Progenitor cell of endocrine pancreas (in vitro differentiated cells): ENCODE measurements around the gene GJB6. TPM values are rescaled to one million over a fixed set of nuclear protein-coding genes. Genes with fewer than 3 reads are reported as not detected.

Experiments used
- DNase-seq: peaks from one replicate; pipeline ENCODE4 v3.0.0; 2021; ENCODE audit warnings: low spot score; ENCODE audit not compliant: unreplicated experiment
- H3K27ac Mint-ChIP-seq: 2 replicates; pipeline ENCODE4 v1.8.0; 2021; ENCODE audit warnings: mild to moderate bottlenecking, moderate library complexity, mixed read lengths
- H3K27me3 Mint-ChIP-seq: 2 replicates; pipeline ENCODE4 v1.8.0; 2021; ENCODE audit warnings: mixed read lengths
- H3K36me3 Mint-ChIP-seq: 2 replicates; pipeline ENCODE4 v1.8.0; 2022; ENCODE audit warnings: mixed read lengths; ENCODE audit not compliant: insufficient read depth
- H3K4me1 Mint-ChIP-seq: 2 replicates; pipeline ENCODE4 v1.8.0; 2021; ENCODE audit warnings: low read depth, mixed read lengths
- H3K4me3 Mint-ChIP-seq: 2 replicates; pipeline ENCODE4 v1.8.0; 2021; ENCODE audit warnings: low read depth, mild to moderate bottlenecking, moderate library complexity, mixed read lengths
- H3K9me3 Mint-ChIP-seq: 2 replicates; pipeline ENCODE4 v1.8.0; 2021; ENCODE audit warnings: low read depth, mixed read lengths
- total RNA-seq: library from RNA; stranded (reverse); gene quantifications from 2 replicates; pipeline ENCODE4 v1.2.1, GENCODE V29; 2021
- TF ChIP-seq, protein P1 (sequence below): fragments of 200-600 bp; sonication (generic); IDR thresholded peaks from one replicate; pipeline ENCODE4 v1.5.0; 2021; ENCODE audit warnings: antibody characterized with exemption, mild to moderate bottlenecking; ENCODE audit not compliant: unreplicated experiment

GJB6 gene
- total RNA-seq, 1 donor from 2014 or later: 1.5 TPM

DNA sequence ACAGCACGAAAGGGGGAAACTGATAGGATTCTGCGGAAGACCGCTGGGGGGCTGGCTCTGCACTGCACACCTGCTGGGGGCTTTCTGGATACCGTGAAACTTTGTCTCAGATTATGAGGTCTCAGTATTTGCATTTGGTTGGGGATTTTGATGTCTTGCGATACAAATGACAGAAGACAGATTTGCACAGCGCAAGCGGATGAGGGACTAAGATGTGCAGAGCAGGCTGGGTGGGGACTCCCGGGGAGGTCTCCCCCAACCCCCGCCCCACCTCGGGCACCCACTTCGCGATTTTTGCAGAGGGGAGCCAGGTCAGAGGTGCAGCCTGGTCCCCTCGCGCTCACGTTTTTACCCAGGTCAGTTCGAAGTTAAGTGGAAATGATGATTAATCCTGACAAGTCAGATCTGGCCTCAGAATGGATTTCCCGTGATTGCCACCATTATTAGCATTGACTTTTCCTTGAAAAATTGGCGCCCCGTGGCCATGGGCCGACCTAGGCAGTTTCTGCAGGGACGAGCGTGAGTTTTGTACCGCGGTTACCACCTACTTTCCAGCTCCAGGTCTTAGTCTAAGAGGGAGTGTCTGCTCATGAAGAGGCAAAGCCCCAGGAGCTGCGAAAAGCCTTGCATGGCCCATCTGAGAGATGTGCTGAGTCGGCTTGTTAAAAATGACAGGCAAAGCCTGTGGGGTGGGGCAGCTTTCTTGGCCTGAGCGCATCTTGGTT, 38.0 kb downstream of the GJB6 start:
- DNase-seq: no peak
- no peaks in the 10 kb centered on the region for H3K9me3 Mint-ChIP-seq
- TF ChIP-seq, protein P1, sequence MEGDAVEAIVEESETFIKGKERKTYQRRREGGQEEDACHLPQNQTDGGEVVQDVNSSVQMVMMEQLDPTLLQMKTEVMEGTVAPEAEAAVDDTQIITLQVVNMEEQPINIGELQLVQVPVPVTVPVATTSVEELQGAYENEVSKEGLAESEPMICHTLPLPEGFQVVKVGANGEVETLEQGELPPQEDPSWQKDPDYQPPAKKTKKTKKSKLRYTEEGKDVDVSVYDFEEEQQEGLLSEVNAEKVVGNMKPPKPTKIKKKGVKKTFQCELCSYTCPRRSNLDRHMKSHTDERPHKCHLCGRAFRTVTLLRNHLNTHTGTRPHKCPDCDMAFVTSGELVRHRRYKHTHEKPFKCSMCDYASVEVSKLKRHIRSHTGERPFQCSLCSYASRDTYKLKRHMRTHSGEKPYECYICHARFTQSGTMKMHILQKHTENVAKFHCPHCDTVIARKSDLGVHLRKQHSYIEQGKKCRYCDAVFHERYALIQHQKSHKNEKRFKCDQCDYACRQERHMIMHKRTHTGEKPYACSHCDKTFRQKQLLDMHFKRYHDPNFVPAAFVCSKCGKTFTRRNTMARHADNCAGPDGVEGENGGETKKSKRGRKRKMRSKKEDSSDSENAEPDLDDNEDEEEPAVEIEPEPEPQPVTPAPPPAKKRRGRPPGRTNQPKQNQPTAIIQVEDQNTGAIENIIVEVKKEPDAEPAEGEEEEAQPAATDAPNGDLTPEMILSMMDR: peak; percentile 2
- peaks cover 15% of the 10 kb centered on the region for H3K4me1 Mint-ChIP-seq
- H3K36me3 Mint-ChIP-seq: no peaks in the 10 kb centered on the region
- H3K27ac Mint-ChIP-seq: no peak overlapping the region
- H3K4me3 Mint-ChIP-seq: peak overlapping the region; percentile 64
- H3K27me3 Mint-ChIP-seq: peaks cover 73% of the 10 kb centered on the region

DNA sequence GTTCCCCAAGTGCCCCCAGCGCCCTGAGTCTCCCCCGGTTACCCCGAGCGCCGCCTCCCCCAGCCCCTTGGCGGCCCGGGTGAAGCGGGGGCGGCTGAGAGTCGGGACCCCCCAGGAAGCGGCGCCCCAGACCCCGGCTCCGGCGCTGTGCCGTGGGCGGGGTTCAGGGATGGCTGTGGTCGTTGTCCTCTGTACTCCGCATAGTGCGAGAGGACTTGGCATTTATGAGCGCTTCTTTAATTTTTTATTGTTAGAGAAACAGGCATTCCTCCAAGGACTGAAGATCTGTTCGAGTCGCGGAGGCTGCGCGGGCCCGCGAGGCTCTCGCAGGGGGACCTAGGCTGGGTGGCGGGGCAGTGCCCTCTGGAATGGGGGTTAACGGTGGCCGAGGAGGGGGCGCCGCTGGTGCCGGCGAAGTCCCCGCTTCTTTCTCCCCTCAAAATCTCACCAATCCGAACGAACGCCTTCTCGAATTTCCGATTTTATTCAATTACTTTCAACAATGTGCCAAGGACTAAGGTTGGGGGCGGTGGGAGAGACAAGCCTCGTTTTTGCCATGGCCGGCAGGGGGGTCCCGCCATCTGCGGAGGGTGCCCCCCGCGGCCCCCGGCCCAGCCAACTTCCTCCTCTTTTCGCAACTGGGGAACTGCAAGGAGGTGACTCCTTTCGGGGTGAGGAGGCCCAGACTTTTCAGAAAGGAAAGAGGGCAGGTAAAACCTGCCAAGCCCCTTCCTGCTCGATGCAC, 38.8 kb downstream of the GJB6 start:
- Mint-ChIP-seq H3K4me3 (peak overlapping the region; percentile 64), H3K4me1 (peaks cover 13% of the 10 kb centered on the region), H3K27me3 (peaks cover 78% of the 10 kb centered on the region), H3K9me3 (no peaks in the 10 kb centered on the region), H3K36me3 (no peaks in the 10 kb centered on the region), H3K27ac (no peak overlapping the region)
- no peak for DNase-seq
- TF ChIP-seq, protein P1: no peak

DNA sequence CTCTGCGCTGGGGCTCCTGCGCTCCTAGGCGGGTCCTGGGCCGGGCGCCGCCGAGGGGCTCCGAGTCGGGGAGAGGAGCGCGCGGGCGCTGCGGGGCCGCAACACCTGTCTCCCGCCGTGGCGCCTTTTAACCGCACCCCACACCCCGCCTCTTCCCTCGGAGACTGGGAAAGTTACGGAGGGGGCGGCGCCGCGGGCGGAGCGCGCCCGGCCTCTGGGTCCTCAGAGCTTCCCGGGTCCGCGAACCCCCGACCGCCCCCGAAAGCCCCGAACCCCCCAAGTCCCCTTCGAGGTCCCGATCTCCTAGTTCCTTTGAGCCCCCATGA, 39.3 kb downstream of the GJB6 start, which contains the start of gene GJB2:
Gene GJB2 (minus strand): TSS at position 103 of the 326 bp plus-strand sequence. CDS start 3,357 bp downstream, outside the sequence.
- Mint-ChIP-seq H3K4me3 (peak within 1 kb of the TSS; percentile 70), H3K36me3 (no peaks in the 10 kb centered on the region)

DNA sequence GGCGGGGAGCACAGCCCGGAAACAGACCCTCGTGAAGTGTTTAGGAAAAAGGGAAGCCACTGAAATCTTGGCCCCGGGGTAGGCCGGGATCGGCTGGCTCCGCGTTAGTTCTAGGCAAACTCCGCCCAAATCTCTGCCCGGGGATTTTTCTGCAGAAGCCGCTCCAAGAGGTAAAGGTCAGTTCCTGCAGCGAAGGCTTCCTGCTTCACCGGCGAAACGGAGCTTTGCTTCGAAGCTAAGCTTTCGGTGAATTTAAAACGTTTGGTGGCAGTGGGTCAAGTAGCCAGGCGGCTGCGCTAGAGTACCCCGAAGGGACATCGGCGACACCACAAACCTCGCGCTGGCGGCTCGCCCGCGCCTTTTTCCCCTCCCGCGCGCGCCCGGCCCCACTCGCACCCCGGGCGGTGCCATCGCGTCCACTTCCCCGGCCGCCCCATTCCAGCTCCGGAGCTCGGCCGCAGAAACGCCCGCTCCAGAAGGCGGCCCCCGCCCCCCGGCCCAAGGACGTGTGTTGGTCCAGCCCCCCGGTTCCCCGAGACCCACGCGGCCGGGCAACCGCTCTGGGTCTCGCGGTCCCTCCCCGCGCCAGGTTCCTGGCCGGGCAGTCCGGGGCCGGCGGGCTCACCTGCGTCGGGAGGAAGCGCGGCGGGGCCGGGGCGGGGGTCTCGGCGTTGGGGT, 39.8 kb downstream of the GJB6 start:
- Mint-ChIP-seq H3K36me3 (no peaks in the 10 kb centered on the region), H3K27me3 (peaks cover 85% of the 10 kb centered on the region), H3K9me3 (no peaks in the 10 kb centered on the region), H3K27ac (no peak overlapping the region), H3K4me1 (peaks cover 11% of the 10 kb centered on the region), H3K4me3 (peak overlapping the region; percentile 70)
- TF ChIP-seq, protein P1: no peak
- DNase-seq: no peak

More for the DNA sequence above, 39.3 kb downstream of the GJB6 start, which contains the start of gene GJB2:
- H3K27me3 Mint-ChIP-seq: peaks cover 82% of the 10 kb centered on the region
- peaks cover 13% of the 10 kb centered on the region for H3K4me1 Mint-ChIP-seq
- H3K9me3 Mint-ChIP-seq: no peaks in the 10 kb centered on the region
- TF ChIP-seq, protein P1: no peak
- no peak for DNase-seq
- H3K27ac Mint-ChIP-seq: no peak within 1 kb of the TSS
